IMR-90 (cell line): ENCODE results near the gene FOXP4. TPM values are rescaled to one million over a fixed set of nuclear protein-coding genes. Genes with fewer than 3 reads are reported as not detected.
A peak's percentile ranks its signal among the peaks of the same experiment; 100 is the strongest.

Experiments used
- ATAC-seq: fragments of 200-7000 bp; cut with Tn5 transposase; 2 replicates; pipeline ENCODE4 v1.9.1; 2020; ENCODE audit warnings: low read depth, mild to moderate bottlenecking, moderate library complexity
- BruUV-seq: library from RNA; stranded (reverse); fragments of 400-500 nt; replicated peaks from 2 replicates; lab custom pipeline; 2021; lab: Mats Ljungman, UMichigan
- CTCF ChIA-PET: fragments of 300-600 bp; formaldehyde crosslinking; extraction: SDS; loops from one replicate; lab custom pipeline; 2021; ENCODE audit warnings: antibody characterized with exemption; lab: Yijun Ruan, JAX
- POLR2A ChIA-PET: fragments of 300-600 bp; sonication (Branson Sonifier 250); formaldehyde crosslinking; loops from one replicate; lab custom pipeline; 2022; ENCODE audit warnings: antibody characterized with exemption; ENCODE audit not compliant: unreplicated experiment; lab: Charles Lee
- DNase-seq: peaks from one replicate; pipeline ENCODE4 v3.0.0; 2013
- H2AFZ ChIP-seq: replicated peaks from 2 replicates; pipeline ENCODE3; 2013; ENCODE audit warnings: low read length, mild to moderate bottlenecking; ENCODE audit not compliant: poor library complexity
- H2AK5ac ChIP-seq: 2 replicates; pipeline ENCODE4 v1.6.1; 2013; ENCODE audit warnings: low read depth, low read length, inconsistent platforms
- H2AK9ac ChIP-seq: replicated peaks from 2 replicates; pipeline ENCODE3; 2013; ENCODE audit warnings: mild to moderate bottlenecking, low read depth, low read length, moderate library complexity; ENCODE audit not compliant: poor library complexity
- H2BK120ac ChIP-seq: 2 replicates; pipeline ENCODE4 v1.6.1; 2013; ENCODE audit warnings: low read depth, low read length, inconsistent platforms
- H2BK15ac ChIP-seq: 3 replicates; pipeline ENCODE4 v1.6.1; 2013; ENCODE audit warnings: low read depth, low read length, inconsistent platforms
- H2BK20ac ChIP-seq: 2 replicates; pipeline ENCODE4 v1.6.1; 2013; ENCODE audit warnings: low read depth, mild to moderate bottlenecking, inconsistent platforms, low read length, moderate library complexity
- H2BK5ac ChIP-seq: 2 replicates; pipeline ENCODE4 v1.6.1; 2013; ENCODE audit warnings: mild to moderate bottlenecking, low read depth, low read length, inconsistent platforms; ENCODE audit not compliant: poor library complexity, severe bottlenecking
- H3K14ac ChIP-seq: replicated peaks from 2 replicates; pipeline ENCODE4 v1.6.1; 2013; ENCODE audit warnings: low read depth, low read length, inconsistent platforms
- H3K18ac ChIP-seq: 2 replicates; pipeline ENCODE4 v1.6.1; 2013; ENCODE audit warnings: low read depth, low read length, control low read depth
- H3K23ac ChIP-seq: 2 replicates; pipeline ENCODE4 v1.6.1; 2013; ENCODE audit warnings: low read depth, low read length, inconsistent platforms
- H3K27ac ChIP-seq: 2 replicates; pipeline ENCODE4 v1.5.1; 2013; ENCODE audit warnings: mild to moderate bottlenecking, control low read depth, low read length; ENCODE audit not compliant: insufficient read depth
- H3K27me3 ChIP-seq: 2 replicates; pipeline ENCODE4 v1.6.1; 2013; ENCODE audit warnings: low read length; ENCODE audit not compliant: control insufficient read depth, insufficient read depth
- H3K36me3 ChIP-seq: 2 replicates; pipeline ENCODE4 v1.6.1; 2013; ENCODE audit warnings: low read length, mixed read lengths; ENCODE audit not compliant: control insufficient read depth, insufficient read depth
- H3K4ac ChIP-seq: 2 replicates; pipeline ENCODE4 v1.6.1; 2013; ENCODE audit warnings: low read depth, low read length, inconsistent platforms
- H3K4me1 ChIP-seq: 2 replicates; pipeline ENCODE4 v1.6.1; 2013; ENCODE audit warnings: low read length, mixed read lengths; ENCODE audit not compliant: control insufficient read depth, insufficient read depth
- H3K4me2 ChIP-seq: 2 replicates; pipeline ENCODE4 v1.6.1; 2013; ENCODE audit warnings: low read depth, mild to moderate bottlenecking, control low read depth, low read length, moderate library complexity
- H3K4me3 ChIP-seq: 2 replicates; pipeline ENCODE4 v1.5.1; 2013; ENCODE audit warnings: low read depth, mild to moderate bottlenecking, control low read depth, low read length, moderate library complexity; ENCODE audit not compliant: insufficient read depth
- H3K56ac ChIP-seq: 2 replicates; pipeline ENCODE4 v1.6.1; 2013; ENCODE audit warnings: low read length, inconsistent platforms; ENCODE audit not compliant: insufficient read depth; ENCODE audit errors: extremely low read depth
- H3K79me1 ChIP-seq, 2 experiments: 2 replicates each; pipeline ENCODE4 v1.6.1; 2013; ENCODE audit warnings: low read length in 2 of 2, inconsistent platforms in 1 of 2, low read depth in 1 of 2
- H3K9ac ChIP-seq: 2 replicates; pipeline ENCODE4 v1.6.1; 2013; ENCODE audit warnings: low read depth, low read length, control low read depth
- H3K9me1 ChIP-seq: 2 replicates; pipeline ENCODE4 v1.6.1; 2013; ENCODE audit warnings: low read length, inconsistent platforms; ENCODE audit not compliant: insufficient read depth
- H3K9me3 ChIP-seq: 2 replicates; pipeline ENCODE4 v1.6.1; 2013; ENCODE audit warnings: low read length; ENCODE audit not compliant: control insufficient read depth, insufficient read depth
- H4K20me1 ChIP-seq: 2 replicates; pipeline ENCODE4 v1.6.1; 2013; ENCODE audit warnings: low read length, inconsistent platforms; ENCODE audit not compliant: insufficient read depth
- H4K5ac ChIP-seq: 2 replicates; pipeline ENCODE4 v1.6.1; 2013; ENCODE audit warnings: mild to moderate bottlenecking, low read depth, low read length, control low read depth
- H4K8ac ChIP-seq, 2 experiments: 2 replicates each; pipeline ENCODE4 v1.6.1; 2013; ENCODE audit warnings: low read depth in 2 of 2, low read length in 2 of 2, control low read depth in 1 of 2, inconsistent platforms in 1 of 2
- H4K91ac ChIP-seq: 2 replicates; pipeline ENCODE4 v1.6.1; 2013; ENCODE audit warnings: low read depth, low read length, inconsistent platforms; ENCODE audit not compliant: insufficient read depth
- CEBPB ChIP-seq: IDR thresholded peaks from 2 replicates; pipeline ENCODE4 v1.6.1; 2012; ENCODE audit warnings: low read depth, low read length, improper control_type of control experiment
- FOS ChIP-seq: fragments of 150-350 bp; IDR thresholded peaks from 2 replicates; pipeline ENCODE4 v1.6.1; 2016; ENCODE audit warnings: low read depth, low read length
- MXI1 ChIP-seq: IDR thresholded peaks from 2 replicates; pipeline ENCODE4 v1.6.1; 2012; ENCODE audit warnings: low read depth, mild to moderate bottlenecking, low read length, moderate library complexity, borderline replicate concordance
- SMC3 ChIP-seq: fragments of 150-350 bp; IDR thresholded peaks from 2 replicates; pipeline ENCODE4 v1.6.1; 2016; ENCODE audit warnings: low read depth, mild to moderate bottlenecking, antibody characterized with exemption, low read length, moderate library complexity
- WGBS, 2 experiments: methylation state at CpG; one replicate each; pipeline versions ENCODE4 v1.1.5 to v1.1.7; 2013; ENCODE audit warnings: missing lambda C conversion rate in 2 of 2; ENCODE audit not compliant: insufficient read length in 1 of 2; ENCODE audit errors: extremely low coverage in 2 of 2; 5-methylcytosine and 5-hydroxymethylcytosine counted together
- dilution Hi-C: fragments of 300-500 bp; cut with HindIII; formaldehyde crosslinking; loops from one replicate; pipeline ENCODE4 v1.14.3; 2018; ENCODE audit warnings: low sequenced_read_pairs; ENCODE audit not compliant: unreplicated experiment
- in situ Hi-C: fragments of 300-500 bp; cut with MboI; formaldehyde crosslinking; loops from 3 replicates; pipeline ENCODE4 v1.14.3; 2019; ENCODE audit warnings: low sequenced_read_pairs, inconsistent platforms, mixed read lengths
- intact Hi-C: fragments of 100-400 bp; cut with micrococcal nuclease; formaldehyde crosslinking; loops from 2 replicates; pipeline ENCODE4 v1.10.0; 2022
- polyA plus RNA-seq, 3 experiments: library from polyadenylated mRNA; depleted of rRNA; stranded (reverse); fragments of >200 nt; gene quantifications; 2 replicates each; pipeline ENCODE4 v1.2.3, GENCODE V29; 2012; ENCODE audit warnings: low replicate concordance in 1 of 3
- total RNA-seq: library from RNA; depleted of rRNA; stranded (reverse); fragments of >200 nt; gene quantifications from 2 replicates; pipeline ENCODE4 v1.2.3, GENCODE V29; 2012

The FOXP4 gene
- total and polyA plus RNA-seq, 2 of the 4 experiments (the other 2 are of a cell fraction): 0.72 to 9.5 TPM

DNA sequence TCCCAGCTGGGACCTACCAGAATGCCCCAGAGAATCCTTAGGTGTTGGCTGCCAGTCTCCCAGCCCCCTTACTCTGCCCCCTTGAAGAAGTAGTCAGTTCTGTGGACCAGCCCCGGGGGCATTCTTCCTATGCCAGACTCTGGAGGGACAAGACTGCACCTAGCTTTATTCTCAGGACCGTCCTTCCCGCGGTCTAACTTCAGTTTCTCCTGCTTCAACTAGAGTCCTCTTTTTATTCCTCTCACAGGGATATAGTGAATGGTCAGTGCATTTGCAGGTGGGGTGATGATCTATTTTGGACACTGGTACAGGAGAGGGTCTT lies 56.2 kb downstream of the FOXP4 start:
- no CpG with 5 or more reads among the region's 4 CpGs for WGBS, 2 experiments
- no peak overlapping the region for H2AK5ac ChIP-seq
- H3K14ac ChIP-seq: no peak overlapping the region
- BruUV-seq: no TSS peak
- H3K56ac ChIP-seq: no peak overlapping the region
- no peaks in the 10 kb centered on the region for H3K79me1 ChIP-seq
- no peak overlapping the region for H3K27ac ChIP-seq
- TF ChIP-seq CEBPB (no peak), FOS (no peak), MXI1 (no peak), SMC3 (no peak)
- H3K9ac ChIP-seq: no peak overlapping the region
- no peak overlapping the region for H4K91ac ChIP-seq
- intact Hi-C loops: no loop called here
- no peak overlapping the region for H2BK5ac ChIP-seq
- no peak overlapping the region for H2BK15ac ChIP-seq
- peaks cover 9% of the 10 kb centered on the region; the same call in 1 of the 2 replicates for H3K36me3 ChIP-seq
- no peak overlapping the region for H2BK20ac ChIP-seq
- no peak overlapping the region; the same call in 1 of the 2 replicates for H4K5ac ChIP-seq
- H3K9me1 ChIP-seq: no peaks in the 10 kb centered on the region
- H3K4me1 ChIP-seq: no peaks in the 10 kb centered on the region
- in situ Hi-C loops: loop anchor here (5.0 kb wide), 1 partner anchor 80 kb away; no protein-coding TSS in a partner anchor
- no peak for DNase-seq
- H4K8ac ChIP-seq: peak overlapping the region; percentile 28 to 70; a peak in 2 of 4 replicates
- no peaks in the 10 kb centered on the region for H4K20me1 ChIP-seq
- no peak overlapping the region for H3K23ac ChIP-seq
- no peaks in the 10 kb centered on the region for H3K9me3 ChIP-seq
- no peak overlapping the region for H3K4me3 ChIP-seq
- H3K4ac ChIP-seq: no peak overlapping the region
- POLR2A ChIA-PET: no interaction called here
- H3K18ac ChIP-seq: no peak overlapping the region
- dilution Hi-C loops: no loop called here
- ATAC-seq: no peak
- H3K4me2 ChIP-seq: no peak overlapping the region
- no peak overlapping the region for H2AFZ ChIP-seq
- CTCF ChIA-PET: interaction anchor here (0.6 to 2.5 kb wide), 12 partner anchors 10 to 234 kb away, joined by 3 to 18 read pairs (median 4); partner anchors contain the start of gene TOMM6
- no peaks in the 10 kb centered on the region; the same call in 1 of the 2 replicates for H3K27me3 ChIP-seq
- no peak overlapping the region for H2AK9ac ChIP-seq
- no peak overlapping the region for H2BK120ac ChIP-seq
